Tibial artery (tissue), 4 donors: Measurements from ENCODE around the gene TNS4.

Source experiments
- DNase-seq, 2 donors: peaks; one replicate each; pipeline ENCODE4 v3.0.0-alpha.2; 2019
- H3K27ac ChIP-seq, 2 donors: fragments of 200-600 bp; sonication (generic) in 1 of 2; 1 replicate in 1 of 2; 2 replicates in 1 of 2; pipeline ENCODE4 v1.5.1; 2018 to 2019; ENCODE audit warnings: mild to moderate bottlenecking in 1 of 2
- H3K27me3 ChIP-seq, 2 donors: fragments of 200-600 bp; sonication (generic) in 1 of 2; one replicate each; pipeline versions ENCODE4 v1.5.1 to v1.6.0; 2016 to 2019
- H3K36me3 ChIP-seq, 3 donors: fragments of 200-600 bp; sonication (generic) in 2 of 3; one replicate each; pipeline ENCODE4 v1.5.1; 2016 to 2019; ENCODE audit warnings: mild to moderate bottlenecking in 2 of 3
- H3K4me1 ChIP-seq, 4 donors: fragments of 200-600 bp; sonication (generic) in 2 of 4; 1 replicate in 3 of 4; 2 replicates in 1 of 4; pipeline ENCODE4 v1.5.1; 2016 to 2019
- H3K4me3 ChIP-seq, 2 donors: fragments of 200-600 bp; sonication (generic) in 1 of 2; 1 replicate in 1 of 2; 2 replicates in 1 of 2; pipeline ENCODE4 v1.5.1; 2018 to 2019; ENCODE audit warnings: mild to moderate bottlenecking in 2 of 2
- H3K9me3 ChIP-seq, 3 donors: fragments of 200-600 bp; sonication (generic) in 1 of 3; one replicate each; pipeline ENCODE4 v1.5.1; 2016 to 2019
- intact Hi-C: fragments of 100-400 bp; cut with DNase I; formaldehyde crosslinking; loops from one replicate; pipeline ENCODE4 v1.15.0; 2023; ENCODE audit warnings: low total_unique reads
- TF ChIP-seq, protein P1 (sequence below), 2 experiments: fragments of 200-600 bp in 1 of 2; fragments of 450-650 bp in 1 of 2; IDR thresholded peaks; one replicate each; pipeline ENCODE4 v1.5.1; 2017 to 2019; ENCODE audit warnings: antibody characterized with exemption in 2 of 2, mild to moderate bottlenecking in 1 of 2, moderate library complexity in 1 of 2

Gene TNS4

DNA sequence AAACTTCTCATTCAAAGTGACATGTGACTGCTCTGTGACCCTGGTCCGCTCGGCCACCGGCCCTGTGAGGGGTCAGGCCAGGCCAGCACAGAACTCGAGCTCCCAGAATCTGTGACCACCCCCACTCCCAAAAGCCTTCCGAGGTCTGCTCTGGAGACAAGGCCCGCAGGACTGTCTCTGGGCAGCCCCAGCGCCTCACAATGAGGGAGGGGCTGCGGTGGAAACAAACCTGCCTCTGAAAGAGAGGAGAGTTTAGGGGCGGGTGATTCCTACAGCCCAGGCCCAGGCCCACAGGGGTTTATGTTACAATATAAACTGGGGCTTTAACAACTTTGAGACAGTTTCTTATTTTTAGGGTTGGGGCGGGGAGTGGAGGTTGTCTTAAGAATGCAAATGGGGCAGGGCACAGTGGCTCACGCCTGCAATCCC, 38.3 kb downstream of the TNS4 start:
- no peak overlapping the region for H3K4me3 ChIP-seq
- H3K4me1 ChIP-seq, result peaks cover 0 to 25% (median 12%) of the 10 kb centered on the region in 4 donors
- no peak for DNase-seq
- TF ChIP-seq, protein P1, sequence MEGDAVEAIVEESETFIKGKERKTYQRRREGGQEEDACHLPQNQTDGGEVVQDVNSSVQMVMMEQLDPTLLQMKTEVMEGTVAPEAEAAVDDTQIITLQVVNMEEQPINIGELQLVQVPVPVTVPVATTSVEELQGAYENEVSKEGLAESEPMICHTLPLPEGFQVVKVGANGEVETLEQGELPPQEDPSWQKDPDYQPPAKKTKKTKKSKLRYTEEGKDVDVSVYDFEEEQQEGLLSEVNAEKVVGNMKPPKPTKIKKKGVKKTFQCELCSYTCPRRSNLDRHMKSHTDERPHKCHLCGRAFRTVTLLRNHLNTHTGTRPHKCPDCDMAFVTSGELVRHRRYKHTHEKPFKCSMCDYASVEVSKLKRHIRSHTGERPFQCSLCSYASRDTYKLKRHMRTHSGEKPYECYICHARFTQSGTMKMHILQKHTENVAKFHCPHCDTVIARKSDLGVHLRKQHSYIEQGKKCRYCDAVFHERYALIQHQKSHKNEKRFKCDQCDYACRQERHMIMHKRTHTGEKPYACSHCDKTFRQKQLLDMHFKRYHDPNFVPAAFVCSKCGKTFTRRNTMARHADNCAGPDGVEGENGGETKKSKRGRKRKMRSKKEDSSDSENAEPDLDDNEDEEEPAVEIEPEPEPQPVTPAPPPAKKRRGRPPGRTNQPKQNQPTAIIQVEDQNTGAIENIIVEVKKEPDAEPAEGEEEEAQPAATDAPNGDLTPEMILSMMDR (IDR thresholded peaks at IDR 0.05), result no peak
- H3K27me3 ChIP-seq, result peaks cover 0 to 13% of the 10 kb centered on the region in 2 donors
- intact Hi-C loops, result no loop called here
- H3K9me3 ChIP-seq, result no peaks in the 10 kb centered on the region
- no peak overlapping the region for H3K27ac ChIP-seq
- peaks cover 0 to 5% (median 0%) of the 10 kb centered on the region in 3 donors for H3K36me3 ChIP-seq

DNA sequence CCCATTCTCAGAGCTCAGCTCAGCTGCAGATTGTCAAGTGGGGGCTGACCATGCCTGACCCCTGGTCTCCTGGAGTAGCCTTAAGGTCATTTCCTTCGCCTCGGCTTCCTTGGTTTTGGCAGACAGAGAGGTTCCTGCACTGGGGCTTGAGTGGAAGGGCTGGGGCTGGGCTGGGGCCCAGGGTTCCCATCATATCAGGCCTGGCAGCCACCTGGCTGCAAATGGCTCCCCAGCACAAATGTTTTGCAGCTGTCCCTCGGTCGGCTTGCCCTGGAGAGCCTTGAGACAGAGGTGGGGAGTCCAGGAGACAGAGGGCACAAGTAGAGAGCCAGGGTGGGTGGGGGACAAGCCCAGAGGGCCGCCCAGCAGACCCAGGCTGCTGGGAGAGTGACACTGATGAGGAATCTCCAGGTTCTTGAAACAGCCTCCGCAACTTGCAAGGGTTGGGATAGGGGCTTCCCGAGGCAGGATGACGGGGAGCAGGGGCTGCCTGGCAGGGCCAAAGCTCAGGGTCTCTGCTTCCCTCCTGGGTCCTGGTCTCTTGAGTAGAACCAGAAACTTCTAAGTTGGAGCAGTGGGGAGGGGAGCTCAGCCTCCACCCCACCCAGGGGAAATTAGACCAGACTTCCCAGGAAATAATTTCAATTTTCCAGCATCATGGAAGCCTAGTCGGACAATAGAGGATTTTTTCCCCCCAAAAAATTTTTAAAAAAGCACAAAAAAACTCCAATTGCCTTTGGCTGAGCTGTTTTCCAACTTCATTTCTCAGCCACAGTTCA, 38.9 kb downstream of the TNS4 start:
- intact Hi-C loops, result no loop called here

DNA sequence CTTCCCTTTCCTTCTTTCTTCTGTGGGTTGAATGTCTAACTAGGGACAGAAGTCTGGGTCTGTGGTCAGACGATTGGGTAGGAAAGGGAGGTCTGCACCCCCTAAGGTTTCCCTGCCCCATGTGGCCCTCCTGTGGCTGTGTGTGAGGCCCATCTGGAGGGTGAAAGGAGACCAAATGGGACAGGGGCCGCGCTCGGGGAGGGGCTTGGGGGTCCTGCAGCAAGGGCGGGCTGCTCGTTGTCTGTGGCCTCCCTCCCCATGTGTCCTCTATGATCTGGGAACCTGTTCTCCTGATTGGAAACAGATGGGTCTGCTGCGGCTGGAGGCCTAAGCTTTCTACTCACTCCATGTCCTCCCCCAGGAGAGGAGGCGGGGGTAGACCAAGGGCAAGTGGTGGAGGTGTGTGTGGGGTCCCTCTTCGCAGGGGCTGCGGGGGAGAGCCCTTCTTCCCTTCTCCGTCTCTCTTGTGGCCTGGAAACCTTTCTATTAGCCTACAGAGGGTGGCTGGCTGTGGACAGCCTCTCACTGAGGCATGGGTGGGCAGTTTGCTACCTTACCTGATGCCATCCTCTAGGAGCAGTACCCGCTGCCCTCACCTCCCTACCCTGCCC, 39.6 kb downstream of the TNS4 start:
- peaks cover 0 to 7% of the 10 kb centered on the region in 2 donors for H3K27me3 ChIP-seq
- H3K36me3 ChIP-seq, result peaks cover 0 to 7% (median 6%) of the 10 kb centered on the region in 3 donors
- H3K4me3 ChIP-seq, result no peak overlapping the region
- intact Hi-C loops, result no loop called here
- TF ChIP-seq, protein P1 (IDR thresholded peaks at IDR 0.05), result no peak
- no peak overlapping the region for H3K27ac ChIP-seq
- DNase-seq, result no peak
- no peaks in the 10 kb centered on the region for H3K9me3 ChIP-seq
- peaks cover 1 to 36% (median 25%) of the 10 kb centered on the region in 4 donors for H3K4me1 ChIP-seq

More for the DNA sequence above, 38.9 kb downstream of the TNS4 start:
- DNase-seq, result no peak
- Histone ChIP-seq H3K27me3 (peaks cover 0 to 8% of the 10 kb centered on the region in 2 donors), H3K9me3 (no peaks in the 10 kb centered on the region), H3K27ac (no peak overlapping the region), H3K4me1 (peaks cover 0 to 31% (median 18%) of the 10 kb centered on the region in 4 donors), H3K36me3 (peaks cover 0 to 6% (median under 1%) of the 10 kb centered on the region in 3 donors), H3K4me3 (no peak overlapping the region)
- TF ChIP-seq, protein P1 (IDR thresholded peaks at IDR 0.05), result no peak

DNA sequence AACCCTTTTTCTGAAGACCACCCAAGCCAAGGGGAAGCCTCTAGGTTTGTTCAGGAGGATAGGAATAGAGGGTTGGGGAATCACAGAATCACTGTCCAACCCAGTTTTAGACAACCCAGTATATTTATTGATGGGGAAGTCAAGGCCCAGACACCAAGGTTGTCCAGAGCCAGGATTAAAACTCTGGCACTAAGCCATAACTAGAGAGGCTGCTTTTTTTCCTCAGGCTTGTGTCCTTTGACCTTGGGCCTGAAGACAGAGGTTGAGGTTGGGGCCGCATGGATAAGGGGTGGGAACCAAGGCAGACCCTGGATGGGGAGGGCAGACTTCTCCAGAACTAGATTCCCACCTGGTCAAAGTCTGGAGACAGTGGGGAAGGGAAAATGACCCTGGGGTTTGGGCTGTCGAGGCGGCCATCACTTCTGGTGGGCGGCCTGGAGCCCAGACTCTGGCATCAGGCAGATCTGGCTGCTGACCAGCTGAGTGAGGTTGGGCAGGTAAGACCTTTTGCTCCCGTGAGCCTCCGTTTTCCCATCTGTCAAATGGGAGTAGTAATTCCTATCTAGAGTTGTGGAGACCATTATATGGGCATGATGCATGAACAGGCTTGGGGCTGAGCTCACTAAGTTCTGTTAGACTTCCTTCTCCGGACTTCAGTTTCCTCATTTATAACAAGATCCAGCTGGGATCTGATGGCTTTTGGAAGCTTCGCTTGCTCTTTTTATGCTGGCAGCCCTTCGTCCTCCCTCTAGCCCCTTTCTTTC, 40.3 kb downstream of the TNS4 start:
- Histone ChIP-seq H3K36me3 (peaks cover 0 to 14% (median 9%) of the 10 kb centered on the region in 3 donors), H3K9me3 (no peaks in the 10 kb centered on the region), H3K27me3 (peaks cover 0 to 7% of the 10 kb centered on the region in 2 donors), H3K27ac (no peak overlapping the region), H3K4me1 (peaks cover 3 to 43% (median 32%) of the 10 kb centered on the region in 4 donors), H3K4me3 (no peak overlapping the region)
- no peak for DNase-seq
- intact Hi-C loops, result no loop called here
- TF ChIP-seq, protein P1 (IDR thresholded peaks at IDR 0.05), result no peak

DNA sequence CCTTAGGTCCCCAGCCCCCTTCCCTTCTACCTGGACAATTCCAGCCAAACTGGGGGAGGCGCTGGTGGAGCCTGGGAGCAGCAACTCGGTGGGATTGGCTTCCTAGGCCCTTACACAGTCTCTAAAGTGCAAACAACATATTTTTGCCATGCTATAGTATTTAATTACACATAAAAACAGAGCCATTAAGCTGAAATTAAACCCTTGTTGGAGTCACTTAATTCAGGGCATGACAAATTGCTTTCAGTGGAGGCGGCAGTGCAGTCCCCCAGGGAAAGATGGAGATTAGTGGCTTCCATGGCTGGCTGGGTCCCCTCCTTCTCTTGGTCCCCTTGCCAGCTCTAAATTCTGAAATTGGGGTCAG, 40.8 kb downstream of the TNS4 start:
- H3K4me3 ChIP-seq, result no peak overlapping the region
- TF ChIP-seq, protein P1 (IDR thresholded peaks at IDR 0.05), result no peak
- H3K27ac ChIP-seq, result no peak overlapping the region
- peaks cover 3 to 46% (median 34%) of the 10 kb centered on the region in 4 donors for H3K4me1 ChIP-seq
- DNase-seq, result no peak
- H3K27me3 ChIP-seq, result peaks cover 0 to 7% of the 10 kb centered on the region in 2 donors
- no peaks in the 10 kb centered on the region for H3K9me3 ChIP-seq
- peaks cover 0 to 20% (median 15%) of the 10 kb centered on the region in 3 donors for H3K36me3 ChIP-seq
- intact Hi-C loops, result no loop called here
